ENCODE results near the gene GPR146. TPM values are rescaled to one million over a fixed set of nuclear protein-coding genes. Genes with fewer than 3 reads are reported as not detected.
A peak's percentile ranks its signal among the peaks of the same experiment; 100 is the strongest.

GPR146 gene
- total and polyA plus RNA-seq, 9 of the 15 experiments (the other 6 are each of a cell fraction or from before 2014, with no cell fraction given): 0.22 to 3.6 (median 0.64) TPM; not detected in 2

DNA sequence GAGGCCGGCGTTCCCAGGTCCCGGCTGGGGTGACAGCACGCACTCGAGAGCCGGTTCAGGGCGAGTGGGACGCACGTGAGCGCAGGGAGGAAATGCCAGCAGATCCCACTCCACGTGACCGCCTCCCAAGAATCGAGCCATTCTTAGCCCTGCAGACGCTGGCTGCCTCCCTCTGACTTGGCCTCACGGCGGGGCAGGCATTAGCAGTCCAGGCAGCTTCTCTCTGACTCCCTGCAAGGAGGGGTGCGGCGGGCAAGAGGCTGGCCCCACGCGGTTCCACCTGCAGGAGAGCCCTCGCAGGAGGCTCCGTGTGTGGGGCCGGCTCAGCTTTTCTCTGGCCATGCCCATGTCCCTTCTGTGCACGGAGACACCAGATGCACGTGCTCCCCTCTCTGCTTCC lies 10.1 kb downstream of the GPR146 start:
- intact Hi-C loops (cut with micrococcal nuclease): no loop called here
- H3K4me3 ChIP-seq: no peak overlapping the region
- H4K20me1 ChIP-seq (replicated peaks; ENCODE audit: control insufficient read depth, insufficient read depth, low read length): no peaks in the 10 kb centered on the region
- H3K4me2 ChIP-seq (ENCODE audit: insufficient read depth, low read length): peak overlapping the region; percentile 73
- CTCF ChIA-PET (ENCODE audit: low intra/inter-chr PET ratio): interaction anchor here (0.6 kb wide), 1 partner anchor 689 kb away, joined by 3 read pairs; no protein-coding TSS in a partner anchor
- peaks cover 6% of the 10 kb centered on the region; the same call in 1 of the 3 replicates for H3K36me3 ChIP-seq (ENCODE audit: control insufficient read depth, insufficient read depth, low read length)
- H2AFZ ChIP-seq (ENCODE audit: low read depth, low read length): peak overlapping the region; percentile 83
- no TSS peak for BruUV-seq (replicated peaks)
- no peaks in the 10 kb centered on the region for H3K9me1 ChIP-seq (ENCODE audit: control insufficient read depth, insufficient read depth, low read length)
- FAIRE-seq (no peak), ATAC-seq (no peak), DNase-seq (ENCODE audit: extremely low read depth in 1 of 4, low spot score in 3 of 4) (no peak)
- H3K4me1 ChIP-seq (replicated peaks in 1 of 2; ENCODE audit: control insufficient read depth in 2 of 2, insufficient read depth in 2 of 2, low read length in 2 of 2): peaks cover 25 to 90% of the 10 kb centered on the region in 2 experiments
- H3K27me3 ChIP-seq (ENCODE audit: control insufficient read depth in 2 of 2, insufficient read depth in 2 of 2, low read length in 2 of 2): no peaks in the 10 kb centered on the region
- H3K9me3 ChIP-seq (replicated peaks; ENCODE audit: control insufficient read depth, insufficient read depth, low read depth, low read length): no peaks in the 10 kb centered on the region
- POLR2A ChIA-PET: interaction anchor here (0.6 to 1.8 kb wide), 4 partner anchors 8 to 101 kb away, joined by 3 to 6 read pairs (median 4); partner anchors contain the start of gene GPR146
- WGBS (ENCODE audit: insufficient coverage, low coverage, missing lambda C conversion rate): 75% methylated on average over 21 of the region's 25 CpGs
- peak overlapping the region; percentile 45 to 90; a peak in 3 of 4 replicates for H3K9ac ChIP-seq (ENCODE audit: insufficient read depth in 1 of 2, low read depth in 2 of 2, low read length in 2 of 2)
- peaks cover 10% of the 10 kb centered on the region; the same call in 1 of the 3 replicates for H3K79me2 ChIP-seq (ENCODE audit: control insufficient read depth, insufficient read depth, low read length)
- peak overlapping the region; percentile 63; the same call in 2 of the 3 replicates for H3K27ac ChIP-seq (ENCODE audit: extremely low read depth, low read depth, low read length)
- in situ Hi-C loops (cut with MboI): no loop called here
- TF ChIP-seq NCOR1 (IDR thresholded peaks at IDR 0.05) (no peak), CEBPG (CRISPR knock-in tag; IDR thresholded peaks at IDR 0.05) (no peak), CEBPG (tag; conservative IDR thresholded peaks at IDR 0.05 in 1 of 2, IDR thresholded peaks at IDR 0.05 in 1 of 2) (no peak), ZNF263 (CRISPR knock-in tag; IDR thresholded peaks at IDR 0.05; ENCODE audit: borderline replicate concordance) (peak; percentile 1; the same call in 1 of the 2 replicates), BRD4 (IDR thresholded peaks at IDR 0.05) (no peak)
- TF ChIP-seq, protein P1, sequence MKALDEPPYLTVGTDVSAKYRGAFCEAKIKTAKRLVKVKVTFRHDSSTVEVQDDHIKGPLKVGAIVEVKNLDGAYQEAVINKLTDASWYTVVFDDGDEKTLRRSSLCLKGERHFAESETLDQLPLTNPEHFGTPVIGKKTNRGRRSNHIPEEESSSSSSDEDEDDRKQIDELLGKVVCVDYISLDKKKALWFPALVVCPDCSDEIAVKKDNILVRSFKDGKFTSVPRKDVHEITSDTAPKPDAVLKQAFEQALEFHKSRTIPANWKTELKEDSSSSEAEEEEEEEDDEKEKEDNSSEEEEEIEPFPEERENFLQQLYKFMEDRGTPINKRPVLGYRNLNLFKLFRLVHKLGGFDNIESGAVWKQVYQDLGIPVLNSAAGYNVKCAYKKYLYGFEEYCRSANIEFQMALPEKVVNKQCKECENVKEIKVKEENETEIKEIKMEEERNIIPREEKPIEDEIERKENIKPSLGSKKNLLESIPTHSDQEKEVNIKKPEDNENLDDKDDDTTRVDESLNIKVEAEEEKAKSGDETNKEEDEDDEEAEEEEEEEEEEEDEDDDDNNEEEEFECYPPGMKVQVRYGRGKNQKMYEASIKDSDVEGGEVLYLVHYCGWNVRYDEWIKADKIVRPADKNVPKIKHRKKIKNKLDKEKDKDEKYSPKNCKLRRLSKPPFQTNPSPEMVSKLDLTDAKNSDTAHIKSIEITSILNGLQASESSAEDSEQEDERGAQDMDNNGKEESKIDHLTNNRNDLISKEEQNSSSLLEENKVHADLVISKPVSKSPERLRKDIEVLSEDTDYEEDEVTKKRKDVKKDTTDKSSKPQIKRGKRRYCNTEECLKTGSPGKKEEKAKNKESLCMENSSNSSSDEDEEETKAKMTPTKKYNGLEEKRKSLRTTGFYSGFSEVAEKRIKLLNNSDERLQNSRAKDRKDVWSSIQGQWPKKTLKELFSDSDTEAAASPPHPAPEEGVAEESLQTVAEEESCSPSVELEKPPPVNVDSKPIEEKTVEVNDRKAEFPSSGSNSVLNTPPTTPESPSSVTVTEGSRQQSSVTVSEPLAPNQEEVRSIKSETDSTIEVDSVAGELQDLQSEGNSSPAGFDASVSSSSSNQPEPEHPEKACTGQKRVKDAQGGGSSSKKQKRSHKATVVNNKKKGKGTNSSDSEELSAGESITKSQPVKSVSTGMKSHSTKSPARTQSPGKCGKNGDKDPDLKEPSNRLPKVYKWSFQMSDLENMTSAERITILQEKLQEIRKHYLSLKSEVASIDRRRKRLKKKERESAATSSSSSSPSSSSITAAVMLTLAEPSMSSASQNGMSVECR (CRISPR knock-in tag; IDR thresholded peaks at IDR 0.05): 0 out of 2 replicates have a peak, but pooled peaks have one; percentile 13
- TF ChIP-seq, protein P2, sequence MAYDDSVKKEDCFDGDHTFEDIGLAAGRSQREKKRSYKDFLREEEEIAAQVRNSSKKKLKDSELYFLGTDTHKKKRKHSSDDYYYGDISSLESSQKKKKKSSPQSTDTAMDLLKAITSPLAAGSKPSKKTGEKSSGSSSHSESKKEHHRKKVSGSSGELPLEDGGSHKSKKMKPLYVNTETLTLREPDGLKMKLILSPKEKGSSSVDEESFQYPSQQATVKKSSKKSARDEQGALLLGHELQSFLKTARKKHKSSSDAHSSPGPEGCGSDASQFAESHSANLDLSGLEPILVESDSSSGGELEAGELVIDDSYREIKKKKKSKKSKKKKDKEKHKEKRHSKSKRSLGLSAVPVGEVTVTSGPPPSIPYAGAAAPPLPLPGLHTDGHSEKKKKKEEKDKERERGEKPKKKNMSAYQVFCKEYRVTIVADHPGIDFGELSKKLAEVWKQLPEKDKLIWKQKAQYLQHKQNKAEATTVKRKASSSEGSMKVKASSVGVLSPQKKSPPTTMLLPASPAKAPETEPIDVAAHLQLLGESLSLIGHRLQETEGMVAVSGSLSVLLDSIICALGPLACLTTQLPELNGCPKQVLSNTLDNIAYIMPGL (CRISPR knock-in tag; IDR thresholded peaks at IDR 0.05): no peak
- TF ChIP-seq, protein P3, sequence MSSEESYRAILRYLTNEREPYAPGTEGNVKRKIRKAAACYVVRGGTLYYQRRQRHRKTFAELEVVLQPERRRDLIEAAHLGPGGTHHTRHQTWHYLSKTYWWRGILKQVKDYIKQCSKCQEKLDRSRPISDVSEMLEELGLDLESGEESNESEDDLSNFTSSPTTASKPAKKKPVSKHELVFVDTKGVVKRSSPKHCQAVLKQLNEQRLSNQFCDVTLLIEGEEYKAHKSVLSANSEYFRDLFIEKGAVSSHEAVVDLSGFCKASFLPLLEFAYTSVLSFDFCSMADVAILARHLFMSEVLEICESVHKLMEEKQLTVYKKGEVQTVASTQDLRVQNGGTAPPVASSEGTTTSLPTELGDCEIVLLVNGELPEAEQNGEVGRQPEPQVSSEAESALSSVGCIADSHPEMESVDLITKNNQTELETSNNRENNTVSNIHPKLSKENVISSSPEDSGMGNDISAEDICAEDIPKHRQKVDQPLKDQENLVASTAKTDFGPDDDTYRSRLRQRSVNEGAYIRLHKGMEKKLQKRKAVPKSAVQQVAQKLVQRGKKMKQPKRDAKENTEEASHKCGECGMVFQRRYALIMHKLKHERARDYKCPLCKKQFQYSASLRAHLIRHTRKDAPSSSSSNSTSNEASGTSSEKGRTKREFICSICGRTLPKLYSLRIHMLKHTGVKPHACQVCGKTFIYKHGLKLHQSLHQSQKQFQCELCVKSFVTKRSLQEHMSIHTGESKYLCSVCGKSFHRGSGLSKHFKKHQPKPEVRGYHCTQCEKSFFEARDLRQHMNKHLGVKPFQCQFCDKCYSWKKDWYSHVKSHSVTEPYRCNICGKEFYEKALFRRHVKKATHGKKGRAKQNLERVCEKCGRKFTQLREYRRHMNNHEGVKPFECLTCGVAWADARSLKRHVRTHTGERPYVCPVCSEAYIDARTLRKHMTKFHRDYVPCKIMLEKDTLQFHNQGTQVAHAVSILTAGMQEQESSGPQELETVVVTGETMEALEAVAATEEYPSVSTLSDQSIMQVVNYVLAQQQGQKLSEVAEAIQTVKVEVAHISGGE (CRISPR knock-in tag; IDR thresholded peaks at IDR 0.05): 0 out of 6 replicates have a peak, but pooled peaks of 1 of the 3 experiments have one; percentile 23
- TF ChIP-seq, protein P4, sequence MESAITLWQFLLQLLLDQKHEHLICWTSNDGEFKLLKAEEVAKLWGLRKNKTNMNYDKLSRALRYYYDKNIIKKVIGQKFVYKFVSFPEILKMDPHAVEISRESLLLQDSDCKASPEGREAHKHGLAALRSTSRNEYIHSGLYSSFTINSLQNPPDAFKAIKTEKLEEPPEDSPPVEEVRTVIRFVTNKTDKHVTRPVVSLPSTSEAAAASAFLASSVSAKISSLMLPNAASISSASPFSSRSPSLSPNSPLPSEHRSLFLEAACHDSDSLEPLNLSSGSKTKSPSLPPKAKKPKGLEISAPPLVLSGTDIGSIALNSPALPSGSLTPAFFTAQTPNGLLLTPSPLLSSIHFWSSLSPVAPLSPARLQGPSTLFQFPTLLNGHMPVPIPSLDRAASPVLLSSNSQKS (CRISPR knock-in tag; IDR thresholded peaks at IDR 0.05): no peak
